ENCODE measurements around the gene CA5A. TPM values are rescaled to one million over a fixed set of nuclear protein-coding genes. Genes with fewer than 3 reads are reported as not detected.
A peak's percentile ranks its signal among the peaks of the same experiment; 100 is the strongest.
"Not testable (repeated sequence)": the region's sequence is repeated elsewhere in the genome, so short reads cannot be mapped to it uniquely, and the experiment has no call there.

Gene CA5A
- total RNA-seq, 1 donor from 2014 or later, result not detected

- intact Hi-C loops (cut with micrococcal nuclease), result no loop called here
- ATAC-seq (peak; percentile 95), DNase-seq (peak; percentile 98)
Measured at GRCh38 chr16:87950765-87951551, 14.6 kb upstream of the CA5A start, which contains the start of gene BANP. BANP (plus strand) TSS chr16:87951434; CDS start chr16:87975116, 23,682 bp downstream.

- ATAC-seq (no peak), DNase-seq (no peak)
- intact Hi-C loops (cut with micrococcal nuclease), result no loop called here
Measured at GRCh38 chr16:87949071-87949744, 12.9 kb upstream of the CA5A start.

- DNase-seq, result no peak
- intact Hi-C loops (cut with micrococcal nuclease), result no loop called here
- ATAC-seq, result no peak
Measured at GRCh38 chr16:87948735-87949070, 12.4 kb upstream of the CA5A start.

- intact Hi-C loops (cut with micrococcal nuclease), result no loop called here
- ATAC-seq (no peak), DNase-seq (no peak)
Measured at GRCh38 chr16:87948119-87948545, 11.8 kb upstream of the CA5A start.

- intact Hi-C loops (cut with micrococcal nuclease), result no loop called here
- ATAC-seq, result no peak
- no peak for DNase-seq
Measured at GRCh38 chr16:87947356-87948118, 11.2 kb upstream of the CA5A start.

DNA sequence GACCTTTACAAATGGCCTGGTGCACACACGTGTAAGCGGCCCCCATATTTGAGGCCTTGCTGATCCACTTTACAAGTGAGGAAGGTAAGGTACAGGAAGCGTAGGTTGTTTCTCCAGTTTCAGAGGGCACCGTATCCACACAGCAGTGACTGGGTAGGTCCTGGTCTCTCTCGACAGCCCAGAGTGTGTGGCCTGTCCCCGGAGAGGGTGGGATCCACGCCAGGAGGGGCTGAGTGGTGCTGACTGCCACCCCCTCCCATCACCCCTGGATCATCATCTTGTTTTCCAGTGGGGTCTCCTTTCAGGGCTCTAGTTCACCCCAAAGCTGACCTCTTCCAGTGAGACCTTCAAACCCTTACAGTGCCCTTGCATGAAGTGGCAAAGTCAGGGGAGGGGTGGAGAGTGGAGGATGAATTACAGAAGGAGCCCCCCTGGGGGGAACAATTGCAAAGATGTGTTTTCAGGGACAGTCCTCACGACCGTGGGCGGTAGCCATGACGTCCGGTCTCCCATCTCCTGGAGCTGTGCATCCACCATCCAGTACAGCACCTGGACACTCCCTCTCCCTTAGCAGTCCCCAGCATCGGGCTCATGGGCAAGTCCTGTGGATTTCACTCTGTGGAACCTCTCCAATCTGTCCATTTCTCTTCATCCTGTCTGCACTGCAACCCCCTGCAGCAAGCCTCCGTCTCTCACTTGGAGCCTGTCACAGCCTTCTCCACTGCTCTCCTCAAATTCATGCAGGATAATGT, 10.4 kb upstream of the CA5A start:
- DNase-seq (no peak), ATAC-seq (no peak)
- intact Hi-C loops (cut with micrococcal nuclease), result no loop called here

- peak; percentile 85 for ATAC-seq
- peak; percentile 82 for DNase-seq
- intact Hi-C loops (cut with micrococcal nuclease), result no loop called here
Measured at GRCh38 chr16:87945351-87946042, 9.2 kb upstream of the CA5A start.

DNA sequence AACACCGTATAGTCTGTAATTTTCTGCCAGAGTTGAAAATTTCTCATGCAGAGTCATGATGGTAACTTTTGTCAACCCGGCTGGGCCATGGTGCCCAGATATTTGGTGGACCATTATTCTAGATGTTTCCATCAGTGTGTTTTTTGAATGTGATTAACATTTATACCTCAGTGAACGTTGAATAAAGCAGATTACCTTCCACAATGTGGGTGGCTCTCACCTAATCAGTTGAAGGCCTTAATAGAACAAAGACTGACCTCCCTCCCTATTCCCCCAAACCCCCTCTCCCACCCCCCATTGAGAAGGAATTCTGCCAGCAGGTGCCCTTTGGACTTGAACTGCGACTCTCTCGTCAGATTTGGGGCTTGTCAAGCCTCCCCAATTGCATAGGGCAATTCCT, 6.4 kb upstream of the CA5A start:
- ATAC-seq (no peak), DNase-seq (no peak)
- intact Hi-C loops (cut with micrococcal nuclease), result no loop called here

GRCh38 chr16:87939562-87940423, 3.5 kb upstream of the CA5A start:
- ATAC-seq (no peak), DNase-seq (no peak)
- intact Hi-C loops (cut with micrococcal nuclease), result no loop called here

GRCh38 chr16:87938412-87938949, 2.2 kb upstream of the CA5A start:
- ATAC-seq (no peak), DNase-seq (no peak)
- intact Hi-C loops (cut with micrococcal nuclease), result no loop called here

DNA sequence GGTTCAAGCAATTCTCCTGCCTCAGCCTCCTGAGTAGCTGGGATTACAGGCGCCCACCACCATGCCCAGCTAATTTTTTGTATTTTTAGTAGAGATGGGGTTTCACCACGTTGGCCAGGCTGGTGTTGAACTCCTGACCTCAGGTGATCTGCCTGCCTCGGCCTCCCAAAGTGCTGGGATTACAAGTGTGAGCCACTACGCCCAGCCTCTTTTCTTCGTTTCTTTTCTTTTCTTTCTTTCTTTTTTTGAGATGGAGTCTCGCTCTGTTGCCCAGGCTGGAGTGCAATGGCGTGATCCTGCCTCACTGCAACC, 858 bp upstream of the CA5A start:
- DNase-seq; intact Hi-C loops (cut with micrococcal nuclease); ATAC-seq: not testable (repeated sequence)

- intact Hi-C loops (cut with micrococcal nuclease); ATAC-seq; DNase-seq: not testable (repeated sequence)
Measured at GRCh38 chr16:87936016-87936374, 334 bp downstream of the CA5A start.

DNA sequence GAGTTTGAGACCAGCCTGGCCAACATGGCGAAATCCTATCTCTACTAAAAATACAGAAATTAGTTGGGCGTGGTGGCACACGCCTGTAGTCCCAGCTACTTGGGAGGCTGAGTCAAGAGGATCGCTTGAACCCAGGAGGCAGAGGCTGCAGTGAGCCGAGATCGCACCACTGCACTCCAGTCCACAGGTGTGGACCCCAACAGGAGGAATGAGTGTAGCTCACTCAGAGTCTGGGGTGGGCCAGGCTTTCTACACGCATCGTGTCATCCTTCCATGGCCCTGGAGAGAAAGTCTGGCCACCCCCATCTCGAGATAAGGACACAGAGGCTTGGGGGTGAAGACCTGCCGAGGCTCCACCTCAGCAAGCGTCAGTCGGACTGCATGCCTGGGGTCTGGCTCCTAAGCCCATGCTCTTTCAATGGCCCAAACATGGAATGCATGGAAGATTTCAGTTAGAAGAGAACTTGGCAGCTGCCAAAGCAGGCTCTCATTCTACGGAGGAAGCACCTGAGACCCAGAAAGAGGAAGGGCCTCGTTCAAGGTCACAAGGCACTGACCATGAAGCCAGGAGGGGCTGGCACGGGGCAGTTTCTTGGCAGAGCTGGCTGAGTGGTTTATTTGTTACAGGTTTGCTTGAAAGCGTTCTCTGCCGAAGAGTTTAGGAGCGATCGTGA, 1.4 kb downstream of the CA5A start:
- DNase-seq; intact Hi-C loops (cut with micrococcal nuclease); ATAC-seq: not testable (repeated sequence)

- intact Hi-C loops (cut with micrococcal nuclease), result no loop called here
- no peak for ATAC-seq
- no peak for DNase-seq
Measured at GRCh38 chr16:87933140-87933495, 3.2 kb downstream of the CA5A start.

DNA sequence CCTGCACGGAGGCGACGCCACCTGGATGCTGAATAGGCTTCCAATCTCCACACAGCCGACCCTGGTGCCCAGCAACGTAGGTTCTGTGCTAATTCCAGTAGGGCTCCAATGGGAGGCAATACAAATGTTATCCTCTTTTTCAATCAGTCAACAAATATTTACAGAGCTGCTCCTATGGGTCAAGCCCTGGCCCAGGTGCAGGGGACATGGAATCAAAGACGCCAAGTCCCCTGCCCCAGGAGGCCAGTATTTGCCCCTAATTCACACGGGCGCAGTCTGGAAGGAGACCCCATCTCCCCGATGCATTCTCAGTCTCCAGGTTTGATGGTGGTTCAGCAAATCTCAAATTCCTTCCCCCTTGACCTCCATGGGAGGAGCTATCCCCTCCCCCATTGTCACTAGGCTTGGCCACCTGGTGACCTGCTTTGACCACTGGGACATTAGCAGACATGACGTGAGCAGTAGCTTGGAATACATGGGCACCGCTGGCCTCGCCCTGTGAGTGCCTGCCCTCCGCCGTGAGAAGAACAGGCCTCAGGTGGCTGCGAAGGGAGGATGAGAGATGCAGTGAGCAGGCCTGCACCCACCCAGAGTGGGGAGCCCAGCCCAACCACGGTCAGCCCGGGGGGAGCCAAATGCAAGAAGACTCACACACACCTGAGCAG, 3.7 kb downstream of the CA5A start:
- ATAC-seq; intact Hi-C loops (cut with micrococcal nuclease); DNase-seq: not testable (repeated sequence)

- no peak for ATAC-seq
- intact Hi-C loops (cut with micrococcal nuclease), result no loop called here
- no peak for DNase-seq
Measured at GRCh38 chr16:87931504-87931903, 4.8 kb downstream of the CA5A start.

DNA sequence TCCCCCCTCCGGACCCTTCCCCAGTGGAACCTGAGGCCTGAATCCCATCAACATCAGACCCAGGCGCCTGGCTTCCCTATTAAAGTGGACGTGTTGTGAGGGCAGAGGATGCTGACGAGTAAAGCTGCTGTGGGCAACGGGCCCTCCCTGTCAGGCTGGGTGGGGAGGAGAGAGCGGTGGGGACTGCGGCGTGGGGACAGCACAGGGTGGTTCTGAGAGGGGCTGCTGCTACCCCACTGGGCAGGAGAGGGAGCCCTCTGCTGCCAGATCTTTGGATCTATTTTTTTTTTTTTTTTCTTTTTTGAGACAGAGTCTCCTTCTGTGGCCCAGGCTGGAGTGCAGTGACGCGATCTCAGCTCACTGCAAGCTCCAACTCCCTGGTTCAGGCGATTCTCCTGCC, 5.9 kb downstream of the CA5A start:
- ATAC-seq (no peak), DNase-seq (no peak)
- intact Hi-C loops (cut with micrococcal nuclease), result no loop called here
